ENCODE measurements around the gene IARS2.
"Not testable (repeated sequence)": the region's sequence is repeated elsewhere in the genome, so short reads cannot be mapped to it uniquely, and the experiment has no call there.

The IARS2 gene

GRCh38 chr1:220113136-220113695 is 19.3 kb downstream of the IARS2 start:
- peak; percentile 43 for DNase-seq (ENCODE audit: low spot score)

- DNase-seq (ENCODE audit: low spot score): no peak
Observed at GRCh38 chr1:220119043-220119512, 25.1 kb downstream of the IARS2 start.

GRCh38 chr1:220121791-220122530 is 28.0 kb downstream of the IARS2 start:
- no peak for DNase-seq (ENCODE audit: low spot score)

GRCh38 chr1:220123066-220123465 is 29.1 kb downstream of the IARS2 start:
- no peak for DNase-seq (ENCODE audit: low spot score)

- DNase-seq (ENCODE audit: low spot score): peak; percentile 36
Observed at GRCh38 chr1:220123889-220124288, 30.0 kb downstream of the IARS2 start.

DNA sequence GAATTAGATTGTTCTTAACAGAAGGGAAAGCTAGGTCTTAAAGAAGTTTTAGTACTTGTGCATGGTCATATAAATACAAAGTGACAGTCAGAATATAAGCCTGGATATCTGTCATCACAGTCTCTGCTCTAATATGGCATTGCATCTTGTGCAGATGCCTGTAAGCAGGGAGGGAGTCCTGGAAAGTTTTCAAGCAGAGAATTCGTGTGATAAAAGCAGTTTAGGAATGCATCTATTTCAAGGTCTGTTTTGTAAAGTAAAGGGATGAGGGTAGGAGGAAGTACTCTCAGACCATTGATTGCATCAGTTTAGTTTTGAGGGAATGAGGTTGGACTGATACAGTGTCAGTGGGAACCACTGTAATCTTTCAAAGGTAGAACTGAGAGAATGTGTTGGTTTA is 30.6 kb downstream of the IARS2 start:
- no peak for DNase-seq (ENCODE audit: low spot score)

GRCh38 chr1:220127076-220127475 is 33.1 kb downstream of the IARS2 start:
- no peak for DNase-seq (ENCODE audit: low spot score)

GRCh38 chr1:220129479-220130210 is 35.7 kb downstream of the IARS2 start:
- DNase-seq (ENCODE audit: low spot score): no peak

- DNase-seq (ENCODE audit: low spot score): no peak
Observed at GRCh38 chr1:220135755-220136154, 41.8 kb downstream of the IARS2 start.

DNA sequence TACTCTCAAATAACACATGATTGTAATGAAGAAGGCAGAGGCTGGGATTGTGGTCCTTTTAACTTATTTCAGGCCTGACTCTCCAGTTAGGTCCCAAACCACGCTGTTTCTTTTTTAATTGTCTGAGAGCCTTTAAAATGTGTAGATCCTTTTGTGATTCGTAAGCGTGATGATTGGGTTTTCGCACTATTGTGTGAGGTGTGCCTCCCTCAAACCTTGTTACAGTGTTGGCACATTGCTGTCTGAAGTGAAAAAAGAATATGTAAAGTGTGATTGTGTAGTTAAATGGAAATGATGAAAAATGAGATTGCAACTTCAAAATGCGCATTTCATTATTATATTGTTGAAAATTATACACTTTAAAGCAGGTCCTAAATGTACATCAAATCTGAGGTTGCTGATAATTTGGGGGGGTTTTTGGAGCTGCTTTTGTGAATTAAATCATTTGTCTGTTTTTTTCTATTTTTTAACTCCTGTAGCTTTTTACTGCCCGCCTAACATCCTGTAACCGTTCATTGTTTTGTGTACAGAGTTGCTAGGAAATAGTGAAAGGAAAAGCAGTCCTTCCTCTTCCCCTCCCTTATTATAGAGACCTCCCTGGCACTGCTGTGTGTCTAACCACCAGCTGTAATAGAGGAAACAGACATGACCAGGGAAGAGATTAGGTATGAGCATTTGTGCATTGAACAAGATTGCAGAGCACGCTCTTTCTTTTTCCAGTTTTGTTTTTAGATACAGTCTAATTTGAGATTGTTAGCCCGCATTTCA is 43.3 kb downstream of the IARS2 start:
- DNase-seq (ENCODE audit: low spot score): no peak

DNA sequence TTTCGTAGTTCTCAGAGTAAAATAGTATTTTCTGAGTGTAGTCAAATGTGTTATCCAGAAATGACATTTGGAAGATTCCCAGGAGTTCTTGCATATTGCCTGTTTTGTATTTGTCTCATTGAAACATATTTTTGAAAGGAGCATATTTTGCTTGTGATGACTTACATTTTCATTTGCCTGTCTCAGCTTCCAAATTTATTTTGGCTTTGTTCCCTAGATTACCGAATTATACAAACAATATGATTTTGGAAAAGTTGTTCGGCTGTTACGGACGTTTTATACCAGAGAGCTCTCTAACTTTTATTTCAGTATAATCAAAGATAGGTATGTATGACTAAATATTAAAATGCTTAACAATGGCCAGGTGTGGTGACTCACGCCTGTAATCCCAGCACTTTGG is 46.0 kb downstream of the IARS2 start:
- no peak for DNase-seq (ENCODE audit: low spot score)

- DNase-seq (ENCODE audit: low spot score): no peak
Observed at GRCh38 chr1:220144051-220144450, 50.1 kb downstream of the IARS2 start.

DNA sequence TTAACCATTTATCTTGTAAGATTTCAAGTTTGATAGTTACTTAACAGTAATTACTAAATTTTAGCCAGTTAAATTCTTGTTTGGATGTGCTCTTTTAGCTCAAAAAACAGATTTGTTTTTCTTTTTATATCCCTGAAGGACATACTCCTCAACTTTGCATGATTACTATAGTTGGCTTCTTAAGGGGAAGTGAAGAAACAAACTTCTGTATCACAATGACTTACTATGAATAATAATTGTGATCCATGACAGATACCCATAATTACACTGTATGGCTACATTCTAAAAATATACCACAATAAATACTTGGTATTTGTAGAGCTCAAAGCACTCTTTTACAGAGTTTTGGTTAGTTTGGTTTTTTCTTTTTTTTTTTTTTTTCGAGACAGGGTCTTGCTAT is 55.8 kb downstream of the IARS2 start:
- no peak for DNase-seq (ENCODE audit: low spot score)

- DNase-seq (ENCODE audit: low spot score): no peak
Observed at GRCh38 chr1:220151454-220151853, 57.5 kb downstream of the IARS2 start.

DNA sequence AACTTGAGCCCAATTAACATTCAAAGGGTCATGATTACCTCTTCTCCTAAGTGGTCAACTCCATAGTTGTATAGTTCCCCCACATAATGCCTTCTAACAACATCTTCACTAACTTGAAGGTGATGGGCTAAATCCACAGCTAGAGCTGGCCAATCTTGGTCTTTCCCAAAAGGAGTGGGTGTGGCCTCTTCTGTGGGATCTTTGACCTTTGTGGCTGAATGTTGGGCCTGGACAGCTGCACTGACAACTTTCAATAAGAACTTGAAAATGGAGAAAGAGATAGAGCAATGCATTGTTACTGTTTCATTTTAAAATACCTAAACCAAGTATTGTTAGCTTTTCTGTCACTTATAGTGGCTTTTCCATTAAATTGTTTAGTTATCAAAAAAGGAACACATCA is 59.2 kb downstream of the IARS2 start:
- DNase-seq (ENCODE audit: low spot score): no peak

DNA sequence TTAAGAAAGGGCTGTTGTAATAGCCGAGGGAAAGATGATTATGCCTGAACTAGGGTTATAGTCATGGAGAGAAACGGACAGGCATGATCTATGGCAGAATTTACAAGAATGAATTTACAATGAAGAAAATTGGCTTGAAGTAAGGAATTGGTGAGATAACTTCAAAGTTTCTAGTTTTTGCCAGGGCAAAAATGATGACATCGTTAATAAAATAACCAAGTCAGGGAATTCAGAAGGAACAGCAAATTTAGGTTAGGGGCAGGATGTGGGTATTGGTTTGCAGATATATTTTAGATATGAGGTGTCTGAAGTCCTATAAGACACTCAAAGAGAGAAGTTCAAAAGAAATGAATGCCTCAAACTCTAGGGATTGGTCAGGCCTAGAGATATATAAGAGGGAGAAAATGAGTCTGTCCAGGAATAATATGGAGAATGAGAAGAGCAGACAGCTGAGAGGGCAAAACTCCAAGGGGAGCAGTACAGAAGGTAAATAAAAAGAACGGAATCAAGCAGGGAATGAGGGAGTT is 62.8 kb downstream of the IARS2 start:
- no peak for DNase-seq (ENCODE audit: low spot score)

GRCh38 chr1:220157738-220158137 is 63.8 kb downstream of the IARS2 start:
- no peak for DNase-seq (ENCODE audit: low spot score)

DNA sequence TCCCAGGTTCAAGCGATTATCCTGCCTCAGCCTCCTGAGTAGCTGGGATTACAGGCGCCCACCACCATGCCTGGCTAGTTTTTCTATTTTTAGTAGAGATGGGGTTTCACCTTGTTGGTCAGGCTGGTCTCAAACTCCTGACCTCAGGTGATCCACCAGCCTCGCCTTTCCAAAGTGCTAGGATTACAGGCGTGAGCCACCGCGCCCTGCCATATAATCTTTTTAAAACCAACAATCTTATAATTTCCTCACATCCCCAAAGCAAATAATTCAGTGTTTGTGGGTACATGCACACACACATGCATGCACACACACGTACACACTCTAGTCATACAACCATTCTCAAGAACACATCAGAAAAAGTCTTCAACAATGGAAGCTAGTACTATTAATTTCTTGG is 64.6 kb downstream of the IARS2 start:
- not testable (repeated sequence) for DNase-seq (ENCODE audit: low spot score)

- DNase-seq (ENCODE audit: low spot score): no peak
Observed at GRCh38 chr1:220159041-220159440, 65.1 kb downstream of the IARS2 start.

GRCh38 chr1:220160027-220160426 is 66.1 kb downstream of the IARS2 start:
- DNase-seq (ENCODE audit: low spot score): no peak

DNA sequence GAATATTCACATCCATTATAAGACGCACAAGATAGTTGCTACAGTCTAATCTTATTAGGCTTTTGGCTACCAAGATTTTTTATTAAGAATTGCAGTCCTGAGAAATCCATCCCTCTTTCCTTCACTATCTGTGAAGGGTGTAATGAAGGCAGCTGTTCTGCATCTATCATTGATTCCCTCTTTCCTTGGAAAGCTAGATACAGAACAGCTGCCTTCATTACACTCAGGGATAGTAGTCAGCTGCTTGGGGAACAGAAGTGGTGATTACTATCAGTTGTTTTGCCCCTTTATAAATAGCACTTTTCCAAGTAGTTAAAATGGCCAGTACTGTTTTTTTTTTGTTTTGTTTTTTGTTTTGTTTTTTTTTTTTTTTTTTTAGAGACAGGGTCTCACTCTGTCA is 70.2 kb downstream of the IARS2 start:
- no peak for DNase-seq (ENCODE audit: low spot score)

DNA sequence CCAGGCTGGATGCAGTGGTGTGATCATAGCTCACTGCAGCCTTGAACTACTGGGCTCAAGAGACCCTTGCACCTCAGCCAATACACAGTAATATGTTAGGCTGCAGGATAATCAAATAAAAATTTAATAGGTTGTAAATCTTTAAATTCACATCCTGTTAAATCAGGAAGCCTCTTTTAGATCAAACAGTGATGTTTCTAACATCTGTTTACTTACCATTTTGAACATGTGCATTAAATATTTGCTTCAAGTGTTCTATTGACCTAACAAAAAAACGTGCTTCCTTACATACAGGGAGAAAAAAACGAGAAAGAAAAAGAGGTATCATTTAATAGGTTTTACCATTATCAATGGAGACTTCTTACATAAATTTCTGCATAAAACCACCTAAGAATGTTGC is 70.6 kb downstream of the IARS2 start:
- DNase-seq (ENCODE audit: low spot score): no peak

All from hematopoietic multipotent progenitor cell treated with erythropoietin and hydrocortisone succinate and interleukin-3 and kit ligand, for 17 days (in vitro differentiated cells).